Measurements from ENCODE around the gene CDKN1A.

DNA sequence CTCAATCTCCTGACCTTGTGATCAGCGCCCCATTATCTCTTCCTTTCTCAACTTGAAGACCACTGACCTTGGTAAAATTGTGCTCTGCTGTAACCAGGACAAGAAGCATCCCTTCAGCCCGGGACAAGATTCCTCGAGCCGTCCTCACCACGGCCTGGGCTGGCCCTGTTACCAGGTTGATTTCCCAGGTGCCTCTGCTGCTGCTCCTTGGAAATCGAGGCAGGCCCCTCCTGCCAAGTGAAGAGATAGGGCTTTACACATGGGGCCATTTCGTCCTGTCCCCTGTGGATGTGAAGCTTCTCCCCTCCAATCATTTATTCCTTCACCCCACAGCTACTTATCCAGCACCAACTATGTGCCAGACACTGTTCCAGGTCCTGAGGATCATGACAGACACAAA, 40.6 kb downstream of the CDKN1A start:
- TF ChIP-seq, protein P1, sequence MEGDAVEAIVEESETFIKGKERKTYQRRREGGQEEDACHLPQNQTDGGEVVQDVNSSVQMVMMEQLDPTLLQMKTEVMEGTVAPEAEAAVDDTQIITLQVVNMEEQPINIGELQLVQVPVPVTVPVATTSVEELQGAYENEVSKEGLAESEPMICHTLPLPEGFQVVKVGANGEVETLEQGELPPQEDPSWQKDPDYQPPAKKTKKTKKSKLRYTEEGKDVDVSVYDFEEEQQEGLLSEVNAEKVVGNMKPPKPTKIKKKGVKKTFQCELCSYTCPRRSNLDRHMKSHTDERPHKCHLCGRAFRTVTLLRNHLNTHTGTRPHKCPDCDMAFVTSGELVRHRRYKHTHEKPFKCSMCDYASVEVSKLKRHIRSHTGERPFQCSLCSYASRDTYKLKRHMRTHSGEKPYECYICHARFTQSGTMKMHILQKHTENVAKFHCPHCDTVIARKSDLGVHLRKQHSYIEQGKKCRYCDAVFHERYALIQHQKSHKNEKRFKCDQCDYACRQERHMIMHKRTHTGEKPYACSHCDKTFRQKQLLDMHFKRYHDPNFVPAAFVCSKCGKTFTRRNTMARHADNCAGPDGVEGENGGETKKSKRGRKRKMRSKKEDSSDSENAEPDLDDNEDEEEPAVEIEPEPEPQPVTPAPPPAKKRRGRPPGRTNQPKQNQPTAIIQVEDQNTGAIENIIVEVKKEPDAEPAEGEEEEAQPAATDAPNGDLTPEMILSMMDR (IDR thresholded peaks at IDR 0.05; ENCODE audit: poor library complexity, severe bottlenecking) = no peak
- TF ChIP-seq SMC3 (conservative IDR thresholded peaks at IDR 0.05; ENCODE audit: poor library complexity) (no peak), EP300 (conservative IDR thresholded peaks at IDR 0.05; ENCODE audit: poor library complexity, severe bottlenecking) (no peak), POLR2AphosphoS5 (IDR thresholded peaks at IDR 0.05) (no peak), EZH2 (IDR thresholded peaks at IDR 0.05; ENCODE audit: borderline replicate concordance, insufficient read depth, low read length, poor library complexity, severe bottlenecking) (no peak), TAF1 (IDR thresholded peaks at IDR 0.05; ENCODE audit: low read depth) (no peak)
- TF ChIP-seq, protein P2, sequence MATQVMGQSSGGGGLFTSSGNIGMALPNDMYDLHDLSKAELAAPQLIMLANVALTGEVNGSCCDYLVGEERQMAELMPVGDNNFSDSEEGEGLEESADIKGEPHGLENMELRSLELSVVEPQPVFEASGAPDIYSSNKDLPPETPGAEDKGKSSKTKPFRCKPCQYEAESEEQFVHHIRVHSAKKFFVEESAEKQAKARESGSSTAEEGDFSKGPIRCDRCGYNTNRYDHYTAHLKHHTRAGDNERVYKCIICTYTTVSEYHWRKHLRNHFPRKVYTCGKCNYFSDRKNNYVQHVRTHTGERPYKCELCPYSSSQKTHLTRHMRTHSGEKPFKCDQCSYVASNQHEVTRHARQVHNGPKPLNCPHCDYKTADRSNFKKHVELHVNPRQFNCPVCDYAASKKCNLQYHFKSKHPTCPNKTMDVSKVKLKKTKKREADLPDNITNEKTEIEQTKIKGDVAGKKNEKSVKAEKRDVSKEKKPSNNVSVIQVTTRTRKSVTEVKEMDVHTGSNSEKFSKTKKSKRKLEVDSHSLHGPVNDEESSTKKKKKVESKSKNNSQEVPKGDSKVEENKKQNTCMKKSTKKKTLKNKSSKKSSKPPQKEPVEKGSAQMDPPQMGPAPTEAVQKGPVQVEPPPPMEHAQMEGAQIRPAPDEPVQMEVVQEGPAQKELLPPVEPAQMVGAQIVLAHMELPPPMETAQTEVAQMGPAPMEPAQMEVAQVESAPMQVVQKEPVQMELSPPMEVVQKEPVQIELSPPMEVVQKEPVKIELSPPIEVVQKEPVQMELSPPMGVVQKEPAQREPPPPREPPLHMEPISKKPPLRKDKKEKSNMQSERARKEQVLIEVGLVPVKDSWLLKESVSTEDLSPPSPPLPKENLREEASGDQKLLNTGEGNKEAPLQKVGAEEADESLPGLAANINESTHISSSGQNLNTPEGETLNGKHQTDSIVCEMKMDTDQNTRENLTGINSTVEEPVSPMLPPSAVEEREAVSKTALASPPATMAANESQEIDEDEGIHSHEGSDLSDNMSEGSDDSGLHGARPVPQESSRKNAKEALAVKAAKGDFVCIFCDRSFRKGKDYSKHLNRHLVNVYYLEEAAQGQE (IDR thresholded peaks at IDR 0.05; ENCODE audit: borderline replicate concordance) = no peak

Measured in neural cell (in vitro differentiated cells).